ENCODE data around the gene ALG14.
"Not testable (repeated sequence)": the region's sequence is repeated elsewhere in the genome, so short reads cannot be mapped to it uniquely, and the experiment has no call there.

ALG14 gene

DNA sequence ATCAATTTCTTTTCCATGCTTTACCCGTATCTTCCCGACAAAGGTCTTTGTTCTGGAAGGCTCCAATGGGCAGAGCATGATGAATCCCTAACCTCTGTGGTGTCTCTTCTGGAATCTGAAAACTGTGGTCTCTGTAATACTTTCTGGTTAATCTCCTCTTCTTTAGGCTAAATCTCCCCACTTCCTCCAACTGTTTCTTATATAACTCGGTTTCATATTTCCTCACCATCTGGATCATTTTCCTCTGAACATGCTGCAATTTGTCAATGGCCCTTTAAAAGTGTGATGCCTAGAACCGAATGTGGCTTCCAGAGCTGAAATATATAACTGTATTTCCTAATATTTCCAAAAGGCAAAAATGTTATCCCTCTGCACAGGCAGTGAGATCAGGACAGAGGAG, 66.1 kb downstream of the ALG14 start:
- DNase-seq (ENCODE audit: low spot score), result peak; percentile 23

DNA sequence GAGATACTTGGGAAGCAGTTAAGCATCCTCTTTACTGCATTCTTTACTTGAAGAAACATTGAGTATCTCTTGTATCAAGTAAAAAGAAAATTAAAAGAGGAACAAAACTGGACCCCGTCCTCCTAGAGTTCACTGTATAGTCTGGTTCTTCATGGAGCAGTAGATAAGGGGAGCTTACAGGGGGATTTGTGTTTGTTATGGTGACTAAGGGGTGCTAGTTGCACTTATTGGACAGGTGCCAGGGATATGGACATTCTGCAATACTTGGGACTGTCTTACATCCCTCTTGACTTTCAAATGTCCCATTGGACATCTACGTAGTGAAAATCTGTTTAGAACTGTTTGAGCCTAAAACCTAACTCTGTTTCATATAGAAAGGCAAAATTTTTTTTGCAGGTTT, 67.2 kb downstream of the ALG14 start:
- DNase-seq (ENCODE audit: low spot score), result no peak

DNA sequence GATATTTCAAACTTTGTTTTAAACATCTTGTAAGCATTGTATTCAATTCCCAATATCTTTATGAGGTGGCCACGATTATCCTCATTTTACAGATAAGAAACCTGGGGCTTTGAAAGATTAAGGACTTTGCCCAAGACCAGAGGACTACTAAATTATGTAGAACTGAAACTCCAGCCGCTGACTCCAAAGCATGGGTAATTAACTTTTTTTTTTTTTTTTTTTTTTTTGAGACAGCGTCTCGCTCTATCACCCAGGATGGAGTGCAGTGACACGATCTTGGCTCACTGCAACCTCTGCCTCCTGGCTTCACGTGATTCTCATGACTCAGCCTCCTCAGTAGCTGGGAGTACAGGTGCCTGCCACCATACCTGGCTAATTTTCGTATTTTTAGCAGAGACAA, 68.7 kb downstream of the ALG14 start:
- no peak for DNase-seq (ENCODE audit: low spot score)

DNA sequence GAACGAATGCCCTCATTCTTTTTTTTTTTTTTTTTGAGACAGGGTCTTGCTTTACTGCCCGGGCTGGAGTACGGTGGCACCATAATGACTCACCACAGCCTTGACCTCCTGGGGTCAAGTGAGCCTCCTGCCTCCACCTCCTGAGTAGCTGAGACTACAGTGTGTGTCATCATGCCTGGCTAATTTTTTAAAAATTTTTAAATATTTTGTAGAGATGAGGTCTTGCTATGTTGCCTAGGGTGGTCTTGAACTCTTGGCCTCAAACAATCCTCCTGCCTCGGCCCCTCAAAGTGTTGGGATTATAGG, 69.4 kb downstream of the ALG14 start:
- no peak for DNase-seq (ENCODE audit: low spot score)

DNA sequence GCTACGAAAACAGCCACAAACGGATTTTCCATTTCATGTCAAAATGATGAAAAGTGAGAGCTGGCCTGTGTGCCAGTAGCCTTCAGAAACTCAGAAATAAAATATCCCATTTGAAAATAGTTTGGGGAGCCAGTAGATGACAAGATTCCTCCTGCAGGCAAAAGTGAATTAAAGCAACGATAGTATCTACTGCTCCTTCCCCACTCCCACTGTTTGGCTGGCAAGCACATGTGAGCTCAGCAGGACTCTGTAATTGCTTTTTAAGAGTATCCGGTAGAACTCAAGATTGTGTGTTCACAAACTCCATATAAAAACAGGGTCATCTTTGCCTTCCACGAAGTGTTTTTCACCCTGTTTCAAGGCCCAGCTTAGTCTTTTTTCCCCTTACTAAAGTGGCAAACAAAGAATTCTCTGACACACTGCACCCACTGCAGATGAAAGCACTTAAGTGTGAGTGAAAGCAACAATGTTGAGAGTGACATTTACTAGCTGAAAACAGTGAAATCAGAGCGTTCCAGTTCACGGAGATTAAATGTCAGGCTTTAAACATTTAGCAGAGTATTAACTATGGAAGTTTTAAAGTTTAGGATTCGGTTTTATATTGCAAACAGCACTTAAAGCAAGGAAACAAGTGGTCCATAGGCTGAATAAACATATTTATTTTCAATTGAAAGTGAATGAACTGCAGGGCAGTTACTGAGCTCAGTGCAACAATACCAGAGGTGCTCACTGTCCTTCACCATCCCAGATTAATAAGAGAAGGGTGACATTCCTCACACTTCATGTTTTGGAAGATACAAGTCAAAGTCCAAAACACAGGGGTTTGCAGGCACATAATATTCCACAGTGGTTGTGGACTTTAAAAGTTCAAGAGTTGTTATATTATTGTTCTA, 70.0 kb downstream of the ALG14 start:
- DNase-seq (ENCODE audit: low spot score), result peak; percentile 51

DNA sequence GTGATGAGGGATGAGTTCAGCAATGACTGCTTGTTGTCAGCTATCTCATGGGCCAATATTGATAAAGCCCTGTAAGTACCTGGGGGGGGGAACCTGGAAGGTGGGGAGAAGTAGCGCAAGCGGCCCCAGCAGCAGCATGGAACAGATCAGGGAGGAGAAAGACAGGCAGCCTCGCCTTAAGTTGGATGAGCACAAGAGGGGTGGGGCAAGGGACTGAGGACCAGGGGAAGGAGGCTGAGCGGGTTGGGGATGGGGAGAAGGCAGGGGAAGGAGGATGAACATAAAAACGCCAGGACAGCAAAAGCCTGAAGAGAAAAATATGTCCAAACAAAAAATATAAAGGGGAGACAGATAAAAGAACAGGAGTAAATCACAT, 70.6 kb downstream of the ALG14 start:
- DNase-seq (ENCODE audit: low spot score), result no peak

DNA sequence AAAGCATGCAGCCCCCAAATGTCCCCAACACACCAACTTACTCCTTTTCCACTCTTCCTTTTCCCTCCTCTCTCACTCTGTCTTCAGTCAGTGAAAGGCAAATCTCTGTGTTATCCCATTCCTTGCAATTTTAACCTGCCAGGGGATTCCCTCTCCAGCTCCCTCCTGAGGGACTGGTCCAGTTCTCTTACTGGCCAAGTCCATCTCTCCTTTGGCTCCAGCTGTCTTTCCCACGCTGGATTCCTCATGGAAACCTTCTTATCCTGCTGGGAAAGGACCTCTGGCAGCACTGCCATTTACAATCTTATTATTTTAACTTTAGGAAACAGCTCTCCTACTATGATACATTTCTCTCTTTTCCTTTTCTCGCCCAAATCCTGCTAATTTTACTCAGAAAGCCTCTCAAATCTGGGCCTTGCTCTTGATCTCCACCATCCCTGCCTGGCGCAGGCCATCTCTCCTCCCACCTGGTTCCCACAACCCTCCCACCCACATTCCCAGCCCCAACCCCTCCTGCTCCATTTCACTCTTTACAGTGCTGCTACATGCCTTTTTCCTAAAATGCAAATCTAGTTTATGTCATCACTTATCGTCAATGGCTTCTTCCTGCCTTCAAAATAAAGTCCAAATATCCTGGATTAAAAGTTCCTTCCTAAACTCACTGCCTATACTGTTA, 73.2 kb downstream of the ALG14 start:
- DNase-seq (ENCODE audit: low spot score), result no peak

DNA sequence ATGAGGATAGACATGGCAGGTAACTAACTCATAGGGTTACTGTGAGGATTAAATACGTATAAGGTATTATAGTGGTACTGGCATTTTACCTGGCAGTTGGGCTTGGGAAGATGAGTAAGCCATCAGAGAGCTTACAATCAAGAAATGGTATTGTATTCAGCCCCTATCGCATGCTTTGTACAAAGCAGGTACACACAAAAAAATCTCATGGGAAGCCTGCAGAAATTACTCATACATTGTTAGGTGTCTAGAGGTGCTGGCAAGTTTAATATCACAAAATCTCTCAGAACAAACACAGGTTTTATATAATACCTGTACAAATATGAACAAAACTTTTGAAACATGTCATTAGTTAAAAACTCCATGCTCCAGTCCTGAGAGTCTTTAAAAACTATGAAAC, 74.0 kb downstream of the ALG14 start:
- DNase-seq (ENCODE audit: low spot score), result no peak

DNA sequence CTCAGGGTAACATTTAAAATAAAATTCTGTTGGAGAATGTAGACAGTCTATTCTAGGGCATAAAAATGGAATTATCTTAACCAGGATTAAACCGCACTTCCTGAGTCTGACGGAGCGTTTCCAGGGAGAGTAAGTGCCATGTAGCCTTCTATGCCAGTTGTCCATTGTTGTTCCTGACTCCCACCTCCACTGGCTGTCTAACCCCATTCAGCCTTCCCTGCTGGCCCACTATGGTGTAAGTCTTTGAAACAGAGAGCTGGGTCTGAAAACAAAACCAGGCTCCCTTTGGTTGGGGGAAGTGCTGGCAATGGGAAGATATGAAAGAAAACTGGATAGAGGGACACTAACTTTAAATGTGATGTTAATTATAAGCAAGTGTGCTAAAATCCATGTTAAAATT, 74.6 kb downstream of the ALG14 start:
- no peak for DNase-seq (ENCODE audit: low spot score)

DNA sequence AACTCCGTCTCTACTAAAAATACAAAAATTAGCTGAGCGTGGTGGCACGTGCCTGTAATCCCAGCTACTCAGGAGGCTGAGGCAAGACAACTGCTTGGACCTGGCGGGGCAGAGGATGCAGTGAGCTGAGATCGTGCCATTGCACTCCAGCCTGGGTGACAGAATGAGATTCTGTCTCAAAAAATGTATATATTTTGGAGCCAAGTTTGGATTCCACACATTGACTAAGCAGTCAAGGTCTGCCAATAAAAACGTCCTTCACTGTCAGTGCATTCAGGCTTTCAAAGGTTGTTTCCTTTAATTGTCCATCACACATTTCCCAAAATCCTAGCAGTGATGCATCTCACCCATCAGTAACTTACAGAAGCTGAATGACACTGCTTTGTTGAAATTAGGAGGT, 77.2 kb downstream of the ALG14 start:
- not testable (repeated sequence) for DNase-seq (ENCODE audit: low spot score)

DNA sequence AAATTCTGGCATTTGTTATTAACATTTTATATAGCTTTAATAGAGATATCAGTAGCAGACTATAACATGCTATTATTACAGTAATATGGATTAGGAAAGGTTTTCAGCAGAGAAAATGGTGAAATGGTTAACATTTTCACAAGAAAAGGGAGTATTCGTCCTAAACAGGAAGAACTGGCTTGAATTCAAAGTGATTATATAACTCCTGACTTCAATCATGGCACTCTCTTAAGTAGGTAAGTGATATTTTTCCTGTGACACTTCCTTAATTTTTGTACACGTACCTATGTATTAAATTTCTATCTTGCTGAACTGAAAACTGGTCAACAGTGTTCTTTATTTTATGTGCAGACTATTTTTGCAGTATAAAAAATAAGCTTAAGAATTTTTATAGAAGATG, 77.9 kb downstream of the ALG14 start:
- peak; percentile 64 for DNase-seq (ENCODE audit: low spot score)

DNA sequence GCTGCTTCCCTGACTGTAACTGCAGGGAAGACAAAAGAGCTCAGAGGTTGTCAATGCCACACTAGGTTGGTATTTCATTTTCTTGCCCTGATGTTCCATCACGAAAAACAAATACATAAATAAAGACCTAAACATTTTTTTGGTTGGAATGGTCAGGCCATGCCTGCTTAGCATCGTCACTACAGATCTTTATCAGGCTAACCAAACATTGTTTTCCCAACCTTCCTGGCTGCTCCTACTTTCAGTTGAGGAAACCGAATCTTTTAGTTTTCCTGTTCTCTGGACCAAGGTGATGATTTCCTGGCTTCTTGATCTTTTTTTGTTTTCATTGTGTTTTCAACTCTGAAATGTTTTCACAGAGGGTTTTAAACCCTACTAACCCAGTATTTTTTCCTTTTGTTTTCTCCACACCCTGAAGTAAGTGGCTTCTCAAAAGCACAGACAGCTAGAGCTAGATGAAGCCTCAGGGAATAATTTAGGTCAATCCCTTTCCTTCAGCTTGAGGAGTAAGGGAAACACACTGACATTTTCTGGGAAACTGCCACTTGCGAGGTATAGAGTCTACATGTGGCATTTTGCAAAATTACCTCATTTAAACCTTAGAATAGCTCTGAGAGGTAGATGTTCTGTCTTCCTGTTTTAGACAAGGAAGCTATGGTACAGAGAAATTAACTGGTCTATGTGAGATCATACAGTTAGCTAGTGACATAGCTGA, 78.7 kb downstream of the ALG14 start:
- peak; percentile 44 for DNase-seq (ENCODE audit: low spot score)

DNA sequence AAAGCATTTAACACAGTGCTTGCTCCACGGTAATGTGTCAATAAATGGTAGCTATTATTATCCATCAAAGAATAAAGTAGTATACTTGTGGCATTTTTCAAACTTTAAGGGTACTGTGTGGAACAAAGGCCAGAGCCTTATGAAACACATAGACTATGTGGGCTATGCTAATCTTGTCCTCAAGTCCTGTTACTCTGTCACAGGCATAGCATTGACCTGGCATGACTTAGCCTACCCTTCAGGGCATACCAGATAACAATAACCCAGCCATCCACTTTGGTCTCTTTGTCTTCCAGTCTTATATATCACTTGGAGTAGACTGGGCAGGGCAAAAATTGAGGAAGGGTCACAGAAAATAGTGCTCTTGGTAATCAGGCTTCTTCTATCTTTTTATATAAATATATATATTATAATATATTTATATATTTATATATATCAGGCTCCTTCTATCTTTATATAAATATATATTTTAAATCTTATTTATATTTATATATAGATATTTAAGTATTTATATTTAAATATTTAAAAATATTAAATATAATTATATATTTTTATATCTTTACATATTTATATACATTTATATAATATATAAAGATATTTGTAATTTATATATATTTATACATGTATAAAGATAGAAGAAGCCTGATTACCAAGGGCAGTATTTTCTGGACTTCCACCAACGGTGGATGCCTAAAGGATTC, 79.7 kb downstream of the ALG14 start:
- DNase-seq (ENCODE audit: low spot score), result no peak

DNA sequence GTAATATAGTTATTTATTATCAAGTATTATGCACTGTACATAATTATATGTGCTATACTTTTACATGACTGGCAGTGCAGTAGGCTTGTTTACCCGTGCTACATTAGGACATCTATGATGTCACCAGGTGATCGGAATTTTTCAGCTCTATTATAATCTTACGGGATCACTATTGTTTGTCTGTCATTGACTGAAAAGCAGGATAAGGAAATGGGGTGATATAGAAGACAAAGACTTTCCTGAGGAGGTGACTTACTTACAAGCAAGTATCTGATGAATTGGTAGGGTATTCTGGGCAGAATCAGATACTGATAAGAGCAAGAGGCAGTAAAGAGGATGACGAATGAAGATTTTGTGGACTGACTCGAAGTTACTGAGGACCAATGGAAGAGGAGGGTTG, 80.6 kb downstream of the ALG14 start:
- no peak for DNase-seq (ENCODE audit: low spot score)

DNA sequence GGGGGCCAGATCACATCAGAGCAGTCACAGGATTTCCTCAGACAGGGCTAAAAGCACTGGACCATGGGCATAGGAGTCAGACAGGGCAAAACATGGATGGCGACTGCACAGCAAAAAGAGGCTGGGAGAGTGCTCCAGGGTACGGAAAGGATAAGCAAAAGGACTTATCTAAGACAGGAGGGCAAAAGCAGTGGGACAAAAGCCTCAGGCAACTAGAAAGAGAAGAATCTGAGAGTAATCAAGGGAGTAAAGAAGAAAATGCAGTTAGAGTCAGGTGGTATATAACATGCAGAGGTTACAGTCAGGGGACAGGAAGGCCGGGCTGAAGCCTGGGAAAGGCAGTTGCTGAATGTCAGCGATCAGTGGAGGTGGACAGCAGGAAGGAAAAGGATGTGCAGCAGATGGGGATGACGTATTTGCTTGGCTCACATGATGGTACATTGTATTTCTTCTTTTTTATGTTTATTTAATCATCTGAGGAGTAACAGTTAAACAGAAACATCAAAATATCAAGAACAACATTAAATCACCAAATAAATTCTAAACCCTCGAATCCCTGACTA, 82.8 kb downstream of the ALG14 start:
- DNase-seq (ENCODE audit: low spot score), result peak; percentile 21

DNA sequence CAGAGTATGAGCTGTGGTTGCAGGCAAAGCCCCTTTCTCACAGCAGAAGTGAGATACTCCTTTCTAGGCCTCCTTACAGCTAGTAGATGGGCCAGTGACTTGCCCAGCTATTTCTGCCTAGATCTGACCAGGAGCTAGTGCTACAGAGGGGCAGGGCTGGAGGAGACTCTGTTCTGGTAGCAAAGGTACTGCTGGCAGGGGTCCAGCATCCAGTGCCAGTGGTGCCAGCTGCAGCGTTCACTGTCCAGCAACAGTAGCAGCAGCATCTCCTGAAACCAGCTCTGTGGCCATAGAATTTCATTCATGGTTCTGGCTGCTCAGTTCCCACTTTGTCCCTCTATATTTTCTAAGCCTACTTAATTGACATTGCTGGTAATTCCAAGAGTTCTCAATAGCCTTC, 83.4 kb downstream of the ALG14 start:
- DNase-seq (ENCODE audit: low spot score), result no peak

DNA sequence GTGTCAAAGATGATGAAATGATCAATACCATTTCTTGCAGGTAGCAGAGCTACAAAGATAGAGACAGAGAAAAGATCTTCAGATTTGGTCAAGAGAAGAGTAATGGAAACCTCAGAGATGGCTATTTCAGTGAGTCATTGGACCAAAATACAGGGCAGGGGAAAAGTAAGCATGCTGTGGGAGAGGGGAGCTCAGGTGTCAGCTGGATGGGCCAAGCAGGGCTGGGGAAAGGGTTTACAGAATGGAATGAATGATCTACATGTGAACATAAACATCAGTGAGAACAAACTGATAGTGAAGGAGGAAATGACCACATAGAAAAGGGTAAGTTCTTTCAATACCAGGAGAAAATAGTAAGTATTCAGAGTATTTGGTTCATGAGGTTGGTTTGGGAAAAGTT, 84.4 kb downstream of the ALG14 start:
- DNase-seq (ENCODE audit: low spot score), result no peak

DNA sequence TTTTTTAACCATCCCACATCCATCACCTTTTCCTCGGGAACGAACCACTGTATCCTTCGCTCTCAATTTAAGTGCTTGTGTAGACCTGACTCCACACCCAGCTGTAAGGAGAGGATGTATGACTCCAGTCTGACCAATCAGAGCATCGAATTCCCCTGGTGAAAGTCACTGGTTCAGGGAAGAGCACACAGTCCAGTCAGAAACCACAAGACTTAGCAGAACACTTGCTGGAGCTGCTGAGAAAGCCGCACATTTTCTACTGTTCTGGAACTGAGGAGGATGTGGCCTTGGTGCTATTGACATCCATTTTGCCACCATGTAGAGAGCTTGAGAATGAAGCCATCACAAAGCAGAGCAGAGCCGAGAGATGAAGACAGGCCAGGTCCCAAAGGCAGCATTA, 86.0 kb downstream of the ALG14 start:
- DNase-seq (ENCODE audit: low spot score), result no peak

DNA sequence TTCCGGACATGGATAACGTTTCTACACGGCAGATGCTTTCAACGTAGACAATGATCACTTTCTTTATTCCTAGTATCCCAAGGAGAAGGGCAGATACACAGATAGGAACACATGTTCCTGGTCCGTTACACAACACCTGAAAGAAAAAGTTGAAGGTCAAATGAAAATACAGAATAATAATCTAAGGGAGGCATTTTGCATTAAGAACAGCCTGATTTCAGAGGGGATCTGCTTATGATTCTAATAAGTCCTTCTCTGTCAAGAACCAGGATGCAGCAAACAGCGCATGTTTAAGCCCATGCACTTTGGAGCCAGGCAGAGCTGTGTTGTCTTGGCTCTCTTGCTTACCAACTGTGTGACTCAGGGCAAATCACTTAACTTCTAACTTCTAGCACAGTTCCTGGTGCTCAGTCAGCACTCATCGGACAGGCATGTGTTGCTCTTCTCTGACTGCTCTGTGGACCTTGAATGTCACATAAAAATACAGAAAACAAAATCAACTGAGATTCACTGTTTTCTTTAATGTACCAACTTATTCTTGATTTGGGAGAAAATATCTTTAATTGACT, 89.5 kb downstream of the ALG14 start:
- no peak for DNase-seq (ENCODE audit: low spot score)

DNA sequence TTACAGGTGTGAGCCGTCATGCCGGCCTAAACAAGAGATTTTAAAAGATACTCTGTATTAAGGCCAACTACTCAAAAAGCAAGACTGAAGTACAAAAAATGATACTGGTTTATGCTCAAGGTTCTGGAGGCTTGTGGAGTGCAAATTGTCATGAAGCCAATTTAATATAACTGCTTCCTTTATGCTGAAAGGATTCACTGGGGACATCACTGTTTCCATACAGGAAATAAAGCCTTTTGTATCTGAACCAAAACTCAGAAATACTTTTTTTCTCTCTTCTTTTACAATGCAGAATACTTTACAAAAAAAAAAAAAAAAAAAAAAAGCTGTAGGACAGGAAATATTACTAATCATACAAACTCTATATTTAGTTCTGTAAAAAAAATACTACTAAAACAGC, 90.4 kb downstream of the ALG14 start:
- DNase-seq (ENCODE audit: low spot score), result no peak

DNA sequence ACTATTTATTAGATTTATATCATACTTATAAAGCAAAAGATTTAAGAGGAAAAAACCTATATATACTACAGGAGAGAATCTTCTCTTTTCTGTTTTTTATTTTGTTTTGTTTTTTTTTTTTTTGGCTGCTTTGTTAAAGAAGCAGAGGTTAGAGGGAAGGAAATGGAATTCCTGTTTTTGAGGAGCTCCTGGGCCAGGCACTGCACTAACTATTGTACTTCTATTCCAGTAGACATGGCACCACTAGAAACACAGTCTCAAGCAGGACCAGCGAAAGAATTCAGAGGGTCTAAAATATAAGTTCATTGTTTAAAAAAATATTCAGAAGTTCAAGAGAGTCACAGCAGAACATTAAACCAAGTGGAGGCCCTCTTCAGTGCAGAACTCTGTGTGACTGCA, 91.2 kb downstream of the ALG14 start:
- DNase-seq (ENCODE audit: low spot score), result no peak
